ENCODE measurements around the gene CDCA4.

Gene CDCA4

GRCh38 chr14:105056303-105056831 is 35.5 kb upstream of the CDCA4 start:
- no peaks in the 10 kb centered on the region for H3K36me3 ChIP-seq (ENCODE audit: control insufficient read depth in 4 of 4, insufficient read depth in 4 of 4, low read length in 3 of 4)
- H3K4me1 ChIP-seq (ENCODE audit: control extremely low read depth in 1 of 4, control insufficient read depth in 4 of 4, insufficient read depth in 4 of 4, low read length in 3 of 4): peaks cover 4 to 32% (median 29%) of the 10 kb centered on the region in 4 experiments
- no peak overlapping the region for H3K27ac ChIP-seq (ENCODE audit: insufficient read depth in 1 of 2, low read depth in 1 of 2, low read length in 2 of 2, poor library complexity in 1 of 2, severe bottlenecking in 2 of 2)
- 89% methylated on average over 18 of the region's 22 CpGs for WGBS (ENCODE audit: insufficient coverage)
- no peak overlapping the region for H3K4me3 ChIP-seq (ENCODE audit: control insufficient read depth in 1 of 7, extremely low read depth in 1 of 7, insufficient read depth in 4 of 7, low read depth in 2 of 7, low read length in 6 of 7)
- POLR2A ChIA-PET: no interaction called here
- CTCF ChIA-PET: interaction anchor here (1.2 to 16.8 kb wide), 5 partner anchors 9 to 32 kb away, joined by 3 to 187 read pairs (median 33); partner anchors contain the start of gene GPR132
- H3K27me3 ChIP-seq (replicated peaks in 2 of 5; ENCODE audit: control insufficient read depth in 4 of 5, insufficient read depth in 5 of 5, low read length in 4 of 5): no peaks in the 10 kb centered on the region
- no peaks in the 10 kb centered on the region for H3K9me3 ChIP-seq (ENCODE audit: control extremely low read depth in 1 of 5, control insufficient read depth in 4 of 5, insufficient read depth in 2 of 5, low read depth in 1 of 5, low read length in 4 of 5)
- DNase-seq: no peak

- Histone ChIP-seq H3K4me1 (ENCODE audit: control extremely low read depth in 1 of 4, control insufficient read depth in 4 of 4, insufficient read depth in 4 of 4, low read length in 3 of 4) (peaks cover 4 to 26% (median 24%) of the 10 kb centered on the region in 4 experiments), H3K27ac (ENCODE audit: insufficient read depth in 1 of 2, low read depth in 1 of 2, low read length in 2 of 2, poor library complexity in 1 of 2, severe bottlenecking in 2 of 2) (no peak overlapping the region), H3K9me3 (ENCODE audit: control extremely low read depth in 1 of 5, control insufficient read depth in 4 of 5, insufficient read depth in 2 of 5, low read depth in 1 of 5, low read length in 4 of 5) (no peaks in the 10 kb centered on the region), H3K36me3 (ENCODE audit: control insufficient read depth in 4 of 4, insufficient read depth in 4 of 4, low read length in 3 of 4) (no peaks in the 10 kb centered on the region), H3K4me3 (ENCODE audit: control insufficient read depth in 1 of 7, extremely low read depth in 1 of 7, insufficient read depth in 4 of 7, low read depth in 2 of 7, low read length in 6 of 7) (no peak overlapping the region), H3K27me3 (replicated peaks in 2 of 5; ENCODE audit: control insufficient read depth in 4 of 5, insufficient read depth in 5 of 5, low read length in 4 of 5) (no peaks in the 10 kb centered on the region)
- WGBS (ENCODE audit: insufficient coverage): 91% methylated on average over 32 of the region's 33 CpGs
- ChIA-PET CTCF (interaction anchor here (1.5 to 16.8 kb wide), 3 partner anchors 11 to 32 kb away, joined by 4 to 187 read pairs (median 143); no protein-coding TSS in a partner anchor), POLR2A (no interaction called here)
- no peak for DNase-seq
Measured at GRCh38 chr14:105055736-105056302, 34.9 kb upstream of the CDCA4 start.

GRCh38 chr14:105055334-105055733 is 34.5 kb upstream of the CDCA4 start:
- ChIA-PET POLR2A (no interaction called here), CTCF (interaction anchor here (13.3 to 16.8 kb wide), 2 partner anchors 19 to 33 kb away, joined by 143 to 187 read pairs; no protein-coding TSS in a partner anchor)
- no peak for DNase-seq
- Histone ChIP-seq H3K27ac (ENCODE audit: insufficient read depth in 1 of 2, low read depth in 1 of 2, low read length in 2 of 2, poor library complexity in 1 of 2, severe bottlenecking in 2 of 2) (no peak overlapping the region), H3K4me3 (ENCODE audit: control insufficient read depth in 1 of 7, extremely low read depth in 1 of 7, insufficient read depth in 4 of 7, low read depth in 2 of 7, low read length in 6 of 7) (no peak overlapping the region), H3K9me3 (ENCODE audit: control extremely low read depth in 1 of 5, control insufficient read depth in 4 of 5, insufficient read depth in 2 of 5, low read depth in 1 of 5, low read length in 4 of 5) (no peaks in the 10 kb centered on the region), H3K36me3 (ENCODE audit: control insufficient read depth in 4 of 4, insufficient read depth in 4 of 4, low read length in 3 of 4) (no peaks in the 10 kb centered on the region), H3K4me1 (ENCODE audit: control extremely low read depth in 1 of 4, control insufficient read depth in 4 of 4, insufficient read depth in 4 of 4, low read length in 3 of 4) (peaks cover 4 to 26% (median 22%) of the 10 kb centered on the region in 4 experiments), H3K27me3 (replicated peaks in 2 of 5; ENCODE audit: control insufficient read depth in 4 of 5, insufficient read depth in 5 of 5, low read length in 4 of 5) (no peaks in the 10 kb centered on the region)
- WGBS (ENCODE audit: insufficient coverage): 96% methylated on average over 14 of the region's 15 CpGs

DNA sequence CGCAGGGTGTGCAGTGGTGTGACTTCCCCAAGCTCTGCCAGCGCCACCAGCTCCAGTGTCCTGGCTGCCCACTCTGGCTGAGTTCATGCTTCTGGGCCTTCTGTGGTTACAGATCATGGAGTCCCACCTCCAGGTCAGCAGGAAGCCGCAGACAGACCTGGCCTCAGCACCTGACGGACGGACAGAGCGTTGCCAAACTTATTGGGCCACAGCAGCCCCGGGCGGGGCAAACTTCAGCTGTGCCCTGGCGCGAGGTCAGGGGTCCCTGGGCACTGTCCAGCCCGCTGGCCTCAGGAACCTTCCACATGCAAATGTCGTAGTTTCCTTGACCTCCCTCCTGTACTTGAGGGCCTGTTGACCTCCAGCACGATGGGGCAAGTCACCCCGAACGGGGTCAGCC is 33.1 kb upstream of the CDCA4 start:
- no peaks in the 10 kb centered on the region for H3K36me3 ChIP-seq (ENCODE audit: control insufficient read depth in 4 of 4, insufficient read depth in 4 of 4, low read length in 3 of 4)
- DNase-seq: no peak
- H3K4me1 ChIP-seq (ENCODE audit: control extremely low read depth in 1 of 4, control insufficient read depth in 4 of 4, insufficient read depth in 4 of 4, low read length in 3 of 4): peaks cover 0 to 17% (median 10%) of the 10 kb centered on the region in 4 experiments
- WGBS (ENCODE audit: insufficient coverage): 98% methylated on average over 15 of the region's 15 CpGs
- CTCF ChIA-PET: interaction anchor here (0.7 to 16.8 kb wide), 4 partner anchors 12 to 79 kb away, joined by 3 to 187 read pairs (median 4); partner anchors contain the start of gene GPR132
- H3K27me3 ChIP-seq (replicated peaks in 2 of 5; ENCODE audit: control insufficient read depth in 4 of 5, insufficient read depth in 5 of 5, low read length in 4 of 5): no peaks in the 10 kb centered on the region
- POLR2A ChIA-PET: no interaction called here
- no peaks in the 10 kb centered on the region for H3K9me3 ChIP-seq (ENCODE audit: control extremely low read depth in 1 of 5, control insufficient read depth in 4 of 5, insufficient read depth in 2 of 5, low read depth in 1 of 5, low read length in 4 of 5)
- H3K27ac ChIP-seq (ENCODE audit: insufficient read depth in 1 of 2, low read depth in 1 of 2, low read length in 2 of 2, poor library complexity in 1 of 2, severe bottlenecking in 2 of 2): no peak overlapping the region
- no peak overlapping the region for H3K4me3 ChIP-seq (ENCODE audit: control insufficient read depth in 1 of 7, extremely low read depth in 1 of 7, insufficient read depth in 4 of 7, low read depth in 2 of 7, low read length in 6 of 7)

- no peaks in the 10 kb centered on the region for H3K27me3 ChIP-seq (replicated peaks in 2 of 5; ENCODE audit: control insufficient read depth in 4 of 5, insufficient read depth in 5 of 5, low read length in 4 of 5)
- WGBS (ENCODE audit: insufficient coverage): 76% methylated on average over 2 of the region's 6 CpGs
- ChIA-PET POLR2A (interaction anchor here (1.4 kb wide), 1 partner anchor 12 kb away, joined by 4 read pairs; the partner anchor contains the start of gene GPR132), CTCF (interaction anchor here (0.7 to 16.8 kb wide), 5 partner anchors 12 to 78 kb away, joined by 3 to 187 read pairs (median 4); partner anchors contain the start of gene GPR132)
- no peak overlapping the region for H3K4me3 ChIP-seq (ENCODE audit: control insufficient read depth in 1 of 7, extremely low read depth in 1 of 7, insufficient read depth in 4 of 7, low read depth in 2 of 7, low read length in 6 of 7)
- H3K4me1 ChIP-seq (ENCODE audit: control extremely low read depth in 1 of 4, control insufficient read depth in 4 of 4, insufficient read depth in 4 of 4, low read length in 3 of 4): peaks cover 0 to 11% (median 5%) of the 10 kb centered on the region in 4 experiments
- H3K9me3 ChIP-seq (ENCODE audit: control extremely low read depth in 1 of 5, control insufficient read depth in 4 of 5, insufficient read depth in 2 of 5, low read depth in 1 of 5, low read length in 4 of 5): no peaks in the 10 kb centered on the region
- H3K36me3 ChIP-seq (ENCODE audit: control insufficient read depth in 4 of 4, insufficient read depth in 4 of 4, low read length in 3 of 4): no peaks in the 10 kb centered on the region
- H3K27ac ChIP-seq (ENCODE audit: insufficient read depth in 1 of 2, low read depth in 1 of 2, low read length in 2 of 2, poor library complexity in 1 of 2, severe bottlenecking in 2 of 2): no peak overlapping the region
- no peak for DNase-seq
Measured at GRCh38 chr14:105053421-105053820, 32.5 kb upstream of the CDCA4 start.

DNA sequence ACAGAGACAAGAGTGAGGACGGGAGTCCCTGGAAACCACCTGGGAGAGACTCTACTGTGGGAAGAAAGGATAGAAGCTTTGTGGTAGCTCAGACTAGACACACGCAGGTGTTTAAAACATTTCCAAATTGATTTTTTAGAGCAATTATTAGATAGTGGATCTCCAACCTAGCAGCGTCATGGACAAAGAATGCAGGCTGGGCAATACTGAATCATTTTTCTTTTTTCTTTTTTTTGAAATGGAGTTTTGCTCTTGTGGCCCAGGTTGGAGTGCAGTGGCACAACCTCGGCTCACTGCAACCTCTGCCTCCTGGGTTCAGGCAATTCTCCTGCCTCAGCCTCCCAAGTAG is 31.2 kb upstream of the CDCA4 start:
- CTCF ChIA-PET: interaction anchor here (16.8 kb wide), 1 partner anchor 36 kb away, joined by 187 read pairs; no protein-coding TSS in a partner anchor
- Histone ChIP-seq H3K4me1 (ENCODE audit: control extremely low read depth in 1 of 4, control insufficient read depth in 4 of 4, insufficient read depth in 4 of 4, low read length in 3 of 4) (peaks cover 0 to 10% (median 4%) of the 10 kb centered on the region in 4 experiments), H3K9me3 (ENCODE audit: control extremely low read depth in 1 of 5, control insufficient read depth in 4 of 5, insufficient read depth in 2 of 5, low read depth in 1 of 5, low read length in 4 of 5) (no peaks in the 10 kb centered on the region), H3K36me3 (ENCODE audit: control insufficient read depth in 4 of 4, insufficient read depth in 4 of 4, low read length in 3 of 4) (no peaks in the 10 kb centered on the region), H3K27ac (ENCODE audit: insufficient read depth in 1 of 2, low read depth in 1 of 2, low read length in 2 of 2, poor library complexity in 1 of 2, severe bottlenecking in 2 of 2) (no peak overlapping the region), H3K27me3 (replicated peaks in 2 of 5; ENCODE audit: control insufficient read depth in 4 of 5, insufficient read depth in 5 of 5, low read length in 4 of 5) (no peaks in the 10 kb centered on the region), H3K4me3 (ENCODE audit: control insufficient read depth in 1 of 7, extremely low read depth in 1 of 7, insufficient read depth in 4 of 7, low read depth in 2 of 7, low read length in 6 of 7) (no peak overlapping the region)
- 88% methylated on average over 2 of the region's 4 CpGs for WGBS (ENCODE audit: insufficient coverage)
- DNase-seq: no peak
- POLR2A ChIA-PET: no interaction called here
